T-helper 9 cell (primary cell): Measurements from ENCODE around the gene IL17RE.
A peak's percentile ranks its signal among the peaks of the same experiment; 100 is the strongest.

Source experiments
- DNase-seq: peaks from one replicate; pipeline ENCODE4 v3.0.0-alpha.2; 2020

The IL17RE gene

GRCh38 chr3:9903904-9904303 lies 1.3 kb downstream of the IL17RE start:
- DNase-seq = no peak

- DNase-seq = no peak
Measured at GRCh38 chr3:9906480-9906879, 3.8 kb downstream of the IL17RE start.

- DNase-seq = no peak
Measured at GRCh38 chr3:9908286-9908685, 5.6 kb downstream of the IL17RE start.

GRCh38 chr3:9909221-9910013 lies 6.8 kb downstream of the IL17RE start:
- no peak for DNase-seq

GRCh38 chr3:9911863-9912262 lies 9.2 kb downstream of the IL17RE start:
- no peak for DNase-seq

- DNase-seq = no peak
Measured at GRCh38 chr3:9912294-9912935, 9.8 kb downstream of the IL17RE start.

- DNase-seq = no peak
Measured at GRCh38 chr3:9913601-9914000, 11.0 kb downstream of the IL17RE start.

GRCh38 chr3:9914011-9914410 lies 11.4 kb downstream of the IL17RE start:
- no peak for DNase-seq

GRCh38 chr3:9914559-9915253 lies 12.1 kb downstream of the IL17RE start:
- DNase-seq = no peak

- DNase-seq = peak; percentile 15
Measured at GRCh38 chr3:9915254-9916141, 12.8 kb downstream of the IL17RE start.

- DNase-seq = no peak
Measured at GRCh38 chr3:9916346-9916733, 13.7 kb downstream of the IL17RE start.

- no peak for DNase-seq
Measured at GRCh38 chr3:9916734-9917680, 14.4 kb downstream of the IL17RE start, which contains the start of gene IL17RC. IL17RC (plus strand) TSS chr3:9917098; CDS start chr3:9917316, 218 bp downstream.

- DNase-seq = no peak
Measured at GRCh38 chr3:9917820-9918219, 15.2 kb downstream of the IL17RE start.

- no peak for DNase-seq
Measured at GRCh38 chr3:9918261-9919038, 15.8 kb downstream of the IL17RE start.

- DNase-seq = no peak
Measured at GRCh38 chr3:9928158-9928557, 25.5 kb downstream of the IL17RE start.

GRCh38 chr3:9930804-9931418 lies 28.3 kb downstream of the IL17RE start:
- DNase-seq = no peak

GRCh38 chr3:9932535-9932842 lies 29.8 kb downstream of the IL17RE start:
- DNase-seq = no peak

- peak; percentile 82 for DNase-seq
Measured at GRCh38 chr3:9932843-9933560, 30.4 kb downstream of the IL17RE start.

- DNase-seq = peak; percentile 94
Measured at GRCh38 chr3:9933561-9934234, 31.1 kb downstream of the IL17RE start, which contains the start of gene CRELD1. CRELD1 (plus strand) TSS chr3:9933834; CDS start chr3:9934439, 605 bp downstream.
